Osteoblast (primary cell): ENCODE measurements around the gene KCMF1. TPM values are rescaled to one million over a fixed set of nuclear protein-coding genes. Genes with fewer than 3 reads are reported as not detected.

Experiments used
- DNase-seq: peaks from one replicate; pipeline ENCODE4 v3.0.0; 2011; ENCODE audit warnings: low spot score, mixed read lengths; ENCODE audit not compliant: insufficient read length; ENCODE audit errors: missing footprints
- H2AFZ ChIP-seq: 2 replicates; pipeline ENCODE4 v1.6.0; 2011; ENCODE audit warnings: mild to moderate bottlenecking, low read length
- H3K27ac ChIP-seq: 2 replicates; pipeline ENCODE4 v1.5.1; 2011; ENCODE audit warnings: mild to moderate bottlenecking, low read depth, low read length, moderate library complexity
- H3K27me3 ChIP-seq: 2 replicates; pipeline ENCODE4 v1.6.0; 2012; ENCODE audit warnings: mild to moderate bottlenecking, control low read depth, inconsistent platforms, low read length, moderate library complexity; ENCODE audit not compliant: insufficient read depth
- H3K36me3 ChIP-seq: 2 replicates; pipeline ENCODE4 v1.5.1; 2011; ENCODE audit warnings: mild to moderate bottlenecking, low read length, control low read depth, moderate library complexity; ENCODE audit not compliant: insufficient read depth
- H3K4me1 ChIP-seq: 2 replicates; pipeline ENCODE4 v1.5.1; 2011; ENCODE audit warnings: mild to moderate bottlenecking, low read length, control low read depth, moderate library complexity; ENCODE audit not compliant: insufficient read depth
- H3K4me2 ChIP-seq: 2 replicates; pipeline ENCODE4 v1.6.0; 2011; ENCODE audit warnings: mild to moderate bottlenecking, low read length; ENCODE audit not compliant: insufficient read depth
- H3K4me3 ChIP-seq: fragments of 200-600 bp; sonication (generic); 3 replicates; pipeline ENCODE4 v1.5.1; 2012; ENCODE audit warnings: mild to moderate bottlenecking, low read length, inconsistent platforms; ENCODE audit not compliant: insufficient read depth
- H3K79me2 ChIP-seq: 2 replicates; pipeline ENCODE4 v1.6.0; 2012; ENCODE audit warnings: mild to moderate bottlenecking, low read length, control low read depth, inconsistent platforms; ENCODE audit not compliant: insufficient read depth
- H3K9me3 ChIP-seq: 2 replicates; pipeline ENCODE4 v1.5.1; 2011; ENCODE audit warnings: low read depth, low read length, control low read depth
- H4K20me1 ChIP-seq: 2 replicates; pipeline ENCODE4 v1.6.0; 2012; ENCODE audit warnings: mild to moderate bottlenecking, low read length, control low read depth; ENCODE audit not compliant: insufficient read depth
- CTCF ChIP-seq: IDR thresholded peaks from 2 replicates; pipeline ENCODE4 v1.5.1; 2011; ENCODE audit warnings: mild to moderate bottlenecking, low read depth, low read length, moderate library complexity; ENCODE audit errors: extremely low read depth
- total RNA-seq: library from RNA; depleted of rRNA; stranded (reverse); fragments of >200 nt; gene quantifications from 2 replicates; pipeline ENCODE4 v1.2.3, GENCODE V29; 2012

Gene KCMF1
- total RNA-seq, 1 donor = 74.2 TPM

DNA sequence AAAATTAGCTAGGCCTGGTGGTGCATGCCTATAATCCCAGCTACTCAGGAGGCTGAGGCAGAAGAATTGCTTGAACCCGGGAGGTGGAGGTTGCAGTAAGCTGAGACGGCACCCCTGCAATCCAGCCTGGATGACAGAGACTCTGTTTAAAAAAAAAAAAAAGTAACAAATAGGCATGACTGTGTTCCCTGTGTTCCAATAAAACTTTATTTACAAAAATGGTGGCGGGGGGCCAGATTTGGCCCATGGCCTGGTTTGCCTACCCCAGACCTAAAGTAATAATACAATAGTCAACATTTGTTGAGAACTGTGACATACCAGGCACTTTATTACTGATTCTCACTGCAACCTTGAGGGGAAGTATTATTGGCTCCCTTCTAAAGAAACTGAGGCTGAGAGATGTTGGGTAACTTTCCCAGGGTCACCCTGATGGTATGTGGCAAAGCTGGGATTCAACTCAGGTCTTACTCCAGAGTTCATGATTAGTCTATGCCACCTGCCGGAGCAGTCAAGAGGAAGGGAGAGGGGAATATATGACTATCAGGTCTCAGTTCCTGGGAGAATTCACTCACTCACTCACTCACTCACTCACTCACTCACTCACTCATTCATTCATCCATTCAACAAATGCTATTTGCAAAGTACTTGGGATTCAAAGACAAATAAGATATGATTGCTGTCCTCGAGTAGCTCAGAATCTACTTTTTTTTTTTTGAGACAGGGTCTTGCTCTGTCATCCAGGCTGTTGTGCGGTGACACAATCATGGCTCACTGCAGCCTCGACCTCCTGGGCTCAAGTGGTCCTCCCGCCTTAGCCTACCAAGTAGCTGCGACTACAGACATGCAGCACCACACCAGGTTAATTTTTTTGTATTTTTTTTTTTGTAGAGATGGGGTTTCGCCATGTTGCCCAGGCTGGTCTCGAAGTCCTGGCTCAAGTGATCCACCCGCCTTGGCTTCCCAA lies 14.3 kb upstream of the KCMF1 start:
- no peaks in the 10 kb centered on the region for H3K36me3 ChIP-seq
- no peak overlapping the region for H2AFZ ChIP-seq
- H3K9me3 ChIP-seq = no peaks in the 10 kb centered on the region
- TF ChIP-seq CTCF = no peak
- no peaks in the 10 kb centered on the region for H3K79me2 ChIP-seq
- H3K4me1 ChIP-seq = peaks cover 28% of the 10 kb centered on the region
- no peak overlapping the region for H3K4me3 ChIP-seq
- DNase-seq = no peak
- no peaks in the 10 kb centered on the region for H4K20me1 ChIP-seq
- no peaks in the 10 kb centered on the region for H3K27me3 ChIP-seq
- no peak overlapping the region for H3K27ac ChIP-seq
- no peak overlapping the region for H3K4me2 ChIP-seq

GRCh38 chr2:84957771-84958134 lies 13.2 kb upstream of the KCMF1 start:
- H3K27me3 ChIP-seq = no peaks in the 10 kb centered on the region
- peak overlapping the region; percentile 86 for H3K27ac ChIP-seq
- H2AFZ ChIP-seq = peak overlapping the region; percentile 35
- peaks cover under 1% of the 10 kb centered on the region for H3K79me2 ChIP-seq
- H3K36me3 ChIP-seq = no peaks in the 10 kb centered on the region
- DNase-seq = peak; percentile 36
- no peaks in the 10 kb centered on the region for H3K9me3 ChIP-seq
- no peaks in the 10 kb centered on the region for H4K20me1 ChIP-seq
- H3K4me2 ChIP-seq = peak overlapping the region; percentile 20
- no peak for TF ChIP-seq CTCF
- H3K4me1 ChIP-seq = peaks cover 28% of the 10 kb centered on the region
- H3K4me3 ChIP-seq = no peak overlapping the region

- DNase-seq = peak; percentile 84
- Histone ChIP-seq H3K79me2 (peaks cover 7% of the 10 kb centered on the region), H3K4me3 (no peak overlapping the region), H3K4me2 (peak overlapping the region; percentile 20), H4K20me1 (peaks cover 4% of the 10 kb centered on the region), H2AFZ (peak overlapping the region; percentile 35), H3K36me3 (no peaks in the 10 kb centered on the region), H3K27ac (peak overlapping the region; percentile 86), H3K9me3 (no peaks in the 10 kb centered on the region), H3K27me3 (no peaks in the 10 kb centered on the region), H3K4me1 (peaks cover 32% of the 10 kb centered on the region)
- no peak for TF ChIP-seq CTCF
Measured at GRCh38 chr2:84958135-84959059, 12.6 kb upstream of the KCMF1 start.
